ENCODE data around the gene FANCD2OS.
A peak's percentile ranks its signal among the peaks of the same experiment; 100 is the strongest.

Gene FANCD2OS

GRCh38 chr3:10108091-10108490 lies at the start of gene FANCD2OS:
Gene FANCD2OS, minus strand, starts transcription at chr3:10108255. Its CDS starts 3,481 bp downstream, at chr3:10104774.
- no peak for TF ChIP-seq ZFX (IDR thresholded peaks at IDR 0.05; ENCODE audit: borderline replicate concordance)
- no peak for TF ChIP-seq CTCF (IDR thresholded peaks at IDR 0.05)
- H3K27ac ChIP-seq, result no peak within 1 kb of the TSS

DNA sequence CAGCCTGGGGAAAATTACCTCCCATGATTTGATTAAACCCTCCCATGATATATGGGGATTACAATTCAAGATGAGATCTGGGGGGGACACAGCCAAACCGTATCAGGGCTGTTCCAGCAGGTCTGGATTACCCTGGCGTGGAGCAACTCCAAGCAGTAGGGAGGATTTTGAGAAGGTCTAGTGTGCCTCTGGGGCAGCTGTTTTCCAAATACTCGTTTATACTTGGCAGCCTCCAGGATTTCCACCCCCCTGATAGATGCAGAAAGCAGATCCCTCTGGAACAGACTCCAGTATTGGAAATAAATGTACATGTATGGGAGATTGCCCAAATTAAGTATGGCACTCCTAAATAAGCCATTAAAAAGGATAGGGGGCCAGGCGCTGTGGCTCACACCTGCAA lies 49.0 kb upstream of the FANCD2OS start:
- no peak overlapping the region for H3K27ac ChIP-seq
- TF ChIP-seq ZFX (IDR thresholded peaks at IDR 0.05; ENCODE audit: borderline replicate concordance), result no peak
- no peak for TF ChIP-seq CTCF (IDR thresholded peaks at IDR 0.05)

GRCh38 chr3:10155658-10156057 lies 47.6 kb upstream of the FANCD2OS start:
- TF ChIP-seq CTCF (IDR thresholded peaks at IDR 0.05) (no peak), ZFX (IDR thresholded peaks at IDR 0.05; ENCODE audit: borderline replicate concordance) (no peak)
- H3K27ac ChIP-seq, result no peak overlapping the region

DNA sequence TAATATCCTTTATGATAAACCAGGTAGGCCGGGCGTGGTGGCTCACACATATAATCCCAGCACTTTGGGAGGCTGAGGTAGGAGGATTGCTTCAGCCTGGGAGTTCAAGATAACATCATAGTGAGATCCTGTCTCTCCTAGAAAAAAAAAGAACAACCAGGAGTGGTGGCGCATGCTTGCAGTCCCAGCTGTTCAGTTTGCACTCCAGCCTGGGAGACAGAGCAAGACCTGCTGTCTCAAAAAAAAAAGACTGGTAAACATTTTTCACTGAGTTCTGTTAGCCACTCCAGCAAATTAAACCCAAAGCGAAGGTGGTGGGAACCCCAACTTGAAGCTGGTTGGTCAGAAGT lies 47.0 kb upstream of the FANCD2OS start:
- no peak overlapping the region for H3K27ac ChIP-seq
- TF ChIP-seq CTCF (IDR thresholded peaks at IDR 0.05) (no peak), ZFX (IDR thresholded peaks at IDR 0.05; ENCODE audit: borderline replicate concordance) (no peak)

DNA sequence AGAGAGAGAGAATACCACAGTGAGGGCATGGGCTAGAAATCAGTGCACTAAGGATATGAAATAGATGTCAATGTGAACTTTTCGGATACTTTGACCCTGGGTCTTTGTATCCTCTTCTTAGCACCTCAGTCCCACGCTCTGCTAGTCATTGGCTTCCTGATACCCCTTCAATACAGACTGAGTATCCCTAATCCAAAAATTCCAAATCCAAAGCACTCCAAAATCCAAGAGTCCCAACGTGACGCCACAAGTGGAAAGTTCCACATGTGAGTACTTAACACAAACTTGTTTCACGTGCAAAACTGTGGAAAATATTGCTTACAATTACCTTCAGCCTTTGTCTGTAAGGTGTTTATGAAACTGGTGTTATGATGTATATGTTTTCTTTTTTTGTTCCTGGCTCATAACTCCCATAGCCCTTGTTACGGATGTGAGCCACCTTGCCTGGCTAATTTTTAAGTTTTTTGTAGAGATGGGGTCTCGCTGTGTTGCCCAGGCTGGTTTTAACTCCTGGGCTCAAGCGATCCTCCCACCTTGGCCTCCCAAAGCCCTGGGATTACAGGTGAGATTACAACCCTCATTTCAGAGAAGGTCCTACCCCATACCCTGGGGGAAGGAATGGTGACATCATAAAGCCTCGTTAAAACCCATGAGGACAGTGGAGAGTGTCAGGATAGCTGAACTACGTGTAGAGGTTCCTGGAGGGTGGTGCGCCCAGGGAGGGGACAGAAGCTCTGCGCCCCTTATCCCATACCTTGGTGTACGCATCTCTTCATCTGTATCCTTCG lies 46.5 kb upstream of the FANCD2OS start:
- no peak for TF ChIP-seq CTCF (IDR thresholded peaks at IDR 0.05)
- no peak for TF ChIP-seq ZFX (IDR thresholded peaks at IDR 0.05; ENCODE audit: borderline replicate concordance)
- H3K27ac ChIP-seq, result no peak overlapping the region

GRCh38 chr3:10150987-10151386 lies 42.9 kb upstream of the FANCD2OS start:
- TF ChIP-seq CTCF (IDR thresholded peaks at IDR 0.05), result no peak

DNA sequence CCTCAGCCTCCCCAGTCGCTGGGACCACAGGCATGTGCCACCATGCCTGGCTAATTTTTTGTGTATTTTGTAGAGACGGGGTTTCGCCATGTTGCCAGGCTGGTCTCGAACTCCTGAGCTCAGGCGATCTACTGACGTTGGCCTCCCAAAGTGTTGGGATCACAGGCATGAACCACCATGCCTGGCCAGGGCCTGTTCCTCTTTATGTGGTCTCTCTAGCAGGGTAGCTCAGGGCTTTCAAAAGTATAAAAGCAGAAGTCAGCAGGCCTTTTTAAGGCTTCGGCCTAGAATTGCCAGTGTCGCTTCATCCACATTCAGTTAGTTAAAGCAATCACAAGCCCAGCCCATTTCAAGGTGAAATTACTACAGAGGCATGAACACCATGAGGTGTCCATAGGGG lies 41.2 kb upstream of the FANCD2OS start:
- TF ChIP-seq CTCF (IDR thresholded peaks at IDR 0.05), result no peak
- no peak for TF ChIP-seq ZFX (IDR thresholded peaks at IDR 0.05; ENCODE audit: borderline replicate concordance)
- no peak overlapping the region for H3K27ac ChIP-seq

More at GRCh38 chr3:10150987-10151386, 42.9 kb upstream of the FANCD2OS start:
- peak overlapping the region; percentile 17; the same call in 1 of the 2 replicates for H3K27ac ChIP-seq

Measured in 22Rv1 (cell line).